Stomach (tissue), 4 donors: Measurements from ENCODE around the gene VWF.

Source experiments
- POLR2A ChIP-seq, 4 donors: fragments of 450-650 bp; IDR thresholded peaks; one replicate each; pipeline ENCODE4 v1.6.1; 2016; ENCODE audit warnings: antibody characterized with exemption in 4 of 4, control low read depth in 2 of 4, mild to moderate bottlenecking in 1 of 4, moderate library complexity in 1 of 4
- POLR2AphosphoS5 ChIP-seq, 3 donors: sonication (generic); formaldehyde crosslinking; IDR thresholded peaks; one replicate each; pipeline ENCODE4 v1.6.1; 2016; ENCODE audit warnings: antibody characterized with exemption in 3 of 3
- TF ChIP-seq, protein P1 (sequence below), 7 experiments: fragments of 450-650 bp in 4 of 7; fragments of 200-600 bp in 3 of 7; sonication (generic) in 3 of 7; IDR thresholded peaks; one replicate each; pipeline ENCODE4 v1.5.1; 2016 to 2019; ENCODE audit warnings: antibody characterized with exemption in 7 of 7, control low read depth in 2 of 7, mild to moderate bottlenecking in 1 of 7

GRCh38 chr12:6088921-6089747 is 35.3 kb downstream of the VWF start:
- TF ChIP-seq, protein P1, sequence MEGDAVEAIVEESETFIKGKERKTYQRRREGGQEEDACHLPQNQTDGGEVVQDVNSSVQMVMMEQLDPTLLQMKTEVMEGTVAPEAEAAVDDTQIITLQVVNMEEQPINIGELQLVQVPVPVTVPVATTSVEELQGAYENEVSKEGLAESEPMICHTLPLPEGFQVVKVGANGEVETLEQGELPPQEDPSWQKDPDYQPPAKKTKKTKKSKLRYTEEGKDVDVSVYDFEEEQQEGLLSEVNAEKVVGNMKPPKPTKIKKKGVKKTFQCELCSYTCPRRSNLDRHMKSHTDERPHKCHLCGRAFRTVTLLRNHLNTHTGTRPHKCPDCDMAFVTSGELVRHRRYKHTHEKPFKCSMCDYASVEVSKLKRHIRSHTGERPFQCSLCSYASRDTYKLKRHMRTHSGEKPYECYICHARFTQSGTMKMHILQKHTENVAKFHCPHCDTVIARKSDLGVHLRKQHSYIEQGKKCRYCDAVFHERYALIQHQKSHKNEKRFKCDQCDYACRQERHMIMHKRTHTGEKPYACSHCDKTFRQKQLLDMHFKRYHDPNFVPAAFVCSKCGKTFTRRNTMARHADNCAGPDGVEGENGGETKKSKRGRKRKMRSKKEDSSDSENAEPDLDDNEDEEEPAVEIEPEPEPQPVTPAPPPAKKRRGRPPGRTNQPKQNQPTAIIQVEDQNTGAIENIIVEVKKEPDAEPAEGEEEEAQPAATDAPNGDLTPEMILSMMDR (IDR thresholded peaks at IDR 0.05): no peak
- TF ChIP-seq POLR2AphosphoS5 (IDR thresholded peaks at IDR 0.05) (no peak), POLR2A (IDR thresholded peaks at IDR 0.05) (no peak)
